ENCODE data around the gene LGMN. TPM values are rescaled to one million over a fixed set of nuclear protein-coding genes. Genes with fewer than 3 reads are reported as not detected.

The LGMN gene
- total and polyA plus RNA-seq, 2 of the 8 experiments (the other 6 are each of a cell fraction or from before 2014, with no cell fraction given) = 57.4 to 83.4 TPM

GRCh38 chr14:92793709-92794546 lies 45.5 kb upstream of the LGMN start, which contains the start of gene GOLGA5:
TSS of gene GOLGA5 (plus strand) at chr14:92794305. CDS start at chr14:92797438, 3,133 bp downstream.
- H4K20me1 ChIP-seq (replicated peaks in 1 of 2; ENCODE audit: control insufficient read depth in 1 of 2, insufficient read depth in 2 of 2, low read length in 2 of 2) = no peaks in the 10 kb centered on the region
- CTCF ChIA-PET (ENCODE audit: partially characterized antibody) = interaction anchor here (0.7 kb wide), 1 partner anchor 10 kb away, joined by 3 read pairs; no protein-coding TSS in a partner anchor
- H3K9me3 ChIP-seq (ENCODE audit: insufficient read depth in 2 of 2, low read depth in 1 of 2, low read length in 1 of 2) = peaks cover 2% of the 10 kb centered on the region in 2 experiments; a peak in 3 of 4 replicates
- peak within 1 kb of the TSS; percentile 90 to 92 (median 92) for H3K4me3 ChIP-seq (ENCODE audit: extremely low read depth in 1 of 4, insufficient read depth in 2 of 4, low read depth in 3 of 4, low read length in 4 of 4)
- H3K23me2 ChIP-seq (ENCODE audit: low read depth, low read length) = no peaks in the 10 kb centered on the region; the same call in 1 of the 2 replicates
- peak within 1 kb of the TSS; percentile 14 for H2BK120ac ChIP-seq (replicated peaks; ENCODE audit: low read depth, low read length)
- H3K4ac ChIP-seq (replicated peaks; ENCODE audit: insufficient read length, low read depth, low read length) = no peak within 1 kb of the TSS
- H3K18ac ChIP-seq (ENCODE audit: extremely low read depth, low read length) = peak within 1 kb of the TSS; percentile 33
- peak within 1 kb of the TSS; percentile 38; the same call in 1 of the 2 replicates for H2BK5ac ChIP-seq (ENCODE audit: low read depth, low read length)
- H3K4me2 ChIP-seq (ENCODE audit: insufficient read depth in 1 of 2, low read depth in 2 of 2, low read length in 2 of 2) = peak within 1 kb of the TSS; percentile 75 to 79
- peaks cover 3% of the 10 kb centered on the region; the same call in 1 of the 2 replicates for H3K79me1 ChIP-seq (ENCODE audit: low read depth, low read length)
- no peak within 1 kb of the TSS for H3K14ac ChIP-seq (ENCODE audit: insufficient read length)
- peak; percentile 98 for DNase-seq (ENCODE audit: low read depth in 1 of 2, low spot score in 2 of 2)
- H3K36me3 ChIP-seq (ENCODE audit: control insufficient read depth in 2 of 4, insufficient read depth in 4 of 4, low read length in 3 of 4) = peaks cover 3 to 15% (median 12%) of the 10 kb centered on the region in 4 experiments; a peak in 7 of 8 replicates
- H3K56ac ChIP-seq (replicated peaks; ENCODE audit: insufficient read length, low read depth, low read length) = peak within 1 kb of the TSS; percentile 2
- no peaks in the 10 kb centered on the region for H3K27me3 ChIP-seq (replicated peaks in 1 of 4; ENCODE audit: control insufficient read depth in 3 of 4, extremely low read depth in 1 of 4, insufficient read depth in 3 of 4, low read length in 3 of 4)
- WGBS, 2 experiments (ENCODE audit: extremely low coverage in 1 of 2, insufficient coverage in 1 of 2, insufficient read length in 1 of 2, insufficient replicate concordance in 2 of 2, low coverage in 1 of 2, low lambda C conversion rate in 2 of 2, missing lambda C conversion rate in 1 of 2) = 3% methylated on average over 71 of the region's 71 CpGs; no CpG with 5 or more reads in 1 of the 2 experiments
- no peak within 1 kb of the TSS for H2BK20ac ChIP-seq (ENCODE audit: low read length)
- 0 out of 2 replicates have a peak within 1 kb of the TSS, but pooled peaks have one; percentile 12 for H2BK15ac ChIP-seq (ENCODE audit: low read length)
- H2BK12ac ChIP-seq (ENCODE audit: low read depth, low read length) = no peak within 1 kb of the TSS
- H4K91ac ChIP-seq (replicated peaks; ENCODE audit: insufficient read length, low read length) = peak within 1 kb of the TSS; percentile 38
- H2AFZ ChIP-seq (ENCODE audit: low read length) = peak within 1 kb of the TSS; percentile 95
- no peak within 1 kb of the TSS for H2AK5ac ChIP-seq (ENCODE audit: low read depth, low read length)
- peak; percentile 36 for FAIRE-seq
- peak within 1 kb of the TSS; percentile 51 to 86 (median 83) for H3K9ac ChIP-seq (replicated peaks in 1 of 4; ENCODE audit: extremely low read depth in 1 of 4, low read depth in 3 of 4, low read length in 3 of 4)
- POLR2A ChIA-PET (ENCODE audit: partially characterized antibody) = interaction anchor here (1.0 kb wide), 1 partner anchor 45 kb away, joined by 3 read pairs; the partner anchor contains the start of gene LGMN
- no peaks in the 10 kb centered on the region for H3K4me1 ChIP-seq (replicated peaks in 1 of 4; ENCODE audit: control insufficient read depth in 3 of 4, insufficient read depth in 4 of 4, low read length in 3 of 4)
- H4K5ac ChIP-seq (ENCODE audit: insufficient read length, low read depth, low read length) = peak within 1 kb of the TSS; percentile 61
- peaks cover 0 to 23% of the 10 kb centered on the region in 2 experiments; a peak in 2 of 4 replicates for H3K79me2 ChIP-seq (ENCODE audit: control insufficient read depth in 1 of 2, insufficient read depth in 2 of 2, low read length in 2 of 2)
- H3K23ac ChIP-seq (ENCODE audit: insufficient read length) = no peak within 1 kb of the TSS
- H4K8ac ChIP-seq (ENCODE audit: extremely low read depth, insufficient read depth, low read length) = peak within 1 kb of the TSS; percentile 89
- peak within 1 kb of the TSS; percentile 55 for H3K27ac ChIP-seq (ENCODE audit: low read depth, low read length)
- TF ChIP-seq CHD2 (IDR thresholded peaks at IDR 0.05; ENCODE audit: low read length) (peak; percentile 51; the same call in 1 of the 2 replicates), ASH2L (IDR thresholded peaks at IDR 0.05; ENCODE audit: low read length) (peak; percentile 80), HDAC2 (IDR thresholded peaks at IDR 0.05; ENCODE audit: borderline replicate concordance in 1 of 2, low read depth in 2 of 2, low read length in 2 of 2) (peak; percentile 79 to 89; a peak in 2 of 4 replicates), BRCA1 (IDR thresholded peaks at IDR 0.05; ENCODE audit: low read depth, low read length) (no peak), NANOG (IDR thresholded peaks at IDR 0.05; ENCODE audit: insufficient read depth, low read depth, low read length, poor library complexity, severe bottlenecking) (no peak), KDM4A (IDR thresholded peaks at IDR 0.05; ENCODE audit: low read depth, low read length, severe bottlenecking) (no peak), ATF2 (IDR thresholded peaks at IDR 0.05; ENCODE audit: low read length) (no peak), JUND (IDR thresholded peaks at IDR 0.05; ENCODE audit: low read length) (no peak), ZNF274 (IDR thresholded peaks at IDR 0.05; ENCODE audit: borderline replicate concordance, extremely low read depth, low read length) (no peak)

Data from H1 (cell line).